ENCODE measurements around the gene PIK3R1. TPM values are rescaled to one million over a fixed set of nuclear protein-coding genes. Genes with fewer than 3 reads are reported as not detected.

Gene PIK3R1
- total and polyA plus RNA-seq, 2 experiments from 2014 or later, result 5.9 to 9.8 TPM

DNA sequence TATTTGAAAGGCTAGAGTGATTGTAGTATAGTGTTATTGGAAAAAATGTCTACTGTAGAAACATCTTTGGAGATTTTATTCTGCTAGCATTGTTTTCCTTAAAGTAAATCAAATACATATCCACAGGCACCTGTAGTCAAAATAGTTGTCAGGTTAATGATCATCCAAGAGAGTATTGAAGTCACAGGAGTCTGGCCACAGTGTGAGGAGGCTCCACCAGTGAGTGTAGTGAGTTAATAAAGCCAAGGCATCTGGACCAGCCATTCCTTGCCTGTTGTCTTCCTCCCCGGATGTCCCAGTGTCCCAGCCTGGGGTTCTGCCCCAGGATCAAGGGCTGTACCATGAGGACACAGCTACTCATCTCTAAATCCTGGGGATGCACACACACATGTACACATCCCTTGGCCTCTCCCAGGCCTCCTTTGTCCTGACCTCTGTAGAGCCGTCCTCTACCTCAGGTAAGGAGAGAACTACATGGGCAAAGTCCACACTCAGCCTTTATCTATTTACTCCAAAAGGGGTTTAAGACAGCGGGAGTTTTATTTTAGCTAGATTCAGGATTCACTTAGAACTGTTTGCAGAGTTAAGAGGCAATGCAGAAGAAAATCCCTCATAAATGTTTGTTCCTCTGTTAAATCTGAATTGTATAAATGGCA is 3.7 kb downstream of the PIK3R1 start:
- peaks cover 42% of the 10 kb centered on the region for H3K79me2 ChIP-seq (replicated peaks; ENCODE audit: insufficient read depth)
- TF ChIP-seq EZH2phosphoT487 (IDR thresholded peaks at IDR 0.05; ENCODE audit: unreplicated experiment) (no peak), STAT1 (IDR thresholded peaks at IDR 0.05; ENCODE audit: unreplicated experiment) (no peak), ZNF331 (CRISPR knock-in tag; IDR thresholded peaks at IDR 0.05; ENCODE audit: low read depth) (no peak), CREB1 (CRISPR knock-in tag; IDR thresholded peaks at IDR 0.05; ENCODE audit: low read depth) (no peak), EZH2 (IDR thresholded peaks at IDR 0.05; ENCODE audit: low read depth, unreplicated experiment) (no peak), JUNB (IDR thresholded peaks at IDR 0.05; ENCODE audit: unreplicated experiment) (no peak), NANOG (IDR thresholded peaks at IDR 0.05; ENCODE audit: borderline replicate concordance) (no peak), POLR2AphosphoS5 (IDR thresholded peaks at IDR 0.05; ENCODE audit: low read depth) (no peak), ZNF114 (CRISPR knock-in tag; IDR thresholded peaks at IDR 0.05) (no peak)
- TF ChIP-seq, protein P1, sequence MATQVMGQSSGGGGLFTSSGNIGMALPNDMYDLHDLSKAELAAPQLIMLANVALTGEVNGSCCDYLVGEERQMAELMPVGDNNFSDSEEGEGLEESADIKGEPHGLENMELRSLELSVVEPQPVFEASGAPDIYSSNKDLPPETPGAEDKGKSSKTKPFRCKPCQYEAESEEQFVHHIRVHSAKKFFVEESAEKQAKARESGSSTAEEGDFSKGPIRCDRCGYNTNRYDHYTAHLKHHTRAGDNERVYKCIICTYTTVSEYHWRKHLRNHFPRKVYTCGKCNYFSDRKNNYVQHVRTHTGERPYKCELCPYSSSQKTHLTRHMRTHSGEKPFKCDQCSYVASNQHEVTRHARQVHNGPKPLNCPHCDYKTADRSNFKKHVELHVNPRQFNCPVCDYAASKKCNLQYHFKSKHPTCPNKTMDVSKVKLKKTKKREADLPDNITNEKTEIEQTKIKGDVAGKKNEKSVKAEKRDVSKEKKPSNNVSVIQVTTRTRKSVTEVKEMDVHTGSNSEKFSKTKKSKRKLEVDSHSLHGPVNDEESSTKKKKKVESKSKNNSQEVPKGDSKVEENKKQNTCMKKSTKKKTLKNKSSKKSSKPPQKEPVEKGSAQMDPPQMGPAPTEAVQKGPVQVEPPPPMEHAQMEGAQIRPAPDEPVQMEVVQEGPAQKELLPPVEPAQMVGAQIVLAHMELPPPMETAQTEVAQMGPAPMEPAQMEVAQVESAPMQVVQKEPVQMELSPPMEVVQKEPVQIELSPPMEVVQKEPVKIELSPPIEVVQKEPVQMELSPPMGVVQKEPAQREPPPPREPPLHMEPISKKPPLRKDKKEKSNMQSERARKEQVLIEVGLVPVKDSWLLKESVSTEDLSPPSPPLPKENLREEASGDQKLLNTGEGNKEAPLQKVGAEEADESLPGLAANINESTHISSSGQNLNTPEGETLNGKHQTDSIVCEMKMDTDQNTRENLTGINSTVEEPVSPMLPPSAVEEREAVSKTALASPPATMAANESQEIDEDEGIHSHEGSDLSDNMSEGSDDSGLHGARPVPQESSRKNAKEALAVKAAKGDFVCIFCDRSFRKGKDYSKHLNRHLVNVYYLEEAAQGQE (IDR thresholded peaks at IDR 0.05; ENCODE audit: unreplicated experiment), result no peak
- TF ChIP-seq, protein P2, sequence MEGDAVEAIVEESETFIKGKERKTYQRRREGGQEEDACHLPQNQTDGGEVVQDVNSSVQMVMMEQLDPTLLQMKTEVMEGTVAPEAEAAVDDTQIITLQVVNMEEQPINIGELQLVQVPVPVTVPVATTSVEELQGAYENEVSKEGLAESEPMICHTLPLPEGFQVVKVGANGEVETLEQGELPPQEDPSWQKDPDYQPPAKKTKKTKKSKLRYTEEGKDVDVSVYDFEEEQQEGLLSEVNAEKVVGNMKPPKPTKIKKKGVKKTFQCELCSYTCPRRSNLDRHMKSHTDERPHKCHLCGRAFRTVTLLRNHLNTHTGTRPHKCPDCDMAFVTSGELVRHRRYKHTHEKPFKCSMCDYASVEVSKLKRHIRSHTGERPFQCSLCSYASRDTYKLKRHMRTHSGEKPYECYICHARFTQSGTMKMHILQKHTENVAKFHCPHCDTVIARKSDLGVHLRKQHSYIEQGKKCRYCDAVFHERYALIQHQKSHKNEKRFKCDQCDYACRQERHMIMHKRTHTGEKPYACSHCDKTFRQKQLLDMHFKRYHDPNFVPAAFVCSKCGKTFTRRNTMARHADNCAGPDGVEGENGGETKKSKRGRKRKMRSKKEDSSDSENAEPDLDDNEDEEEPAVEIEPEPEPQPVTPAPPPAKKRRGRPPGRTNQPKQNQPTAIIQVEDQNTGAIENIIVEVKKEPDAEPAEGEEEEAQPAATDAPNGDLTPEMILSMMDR (conservative IDR thresholded peaks at IDR 0.05; ENCODE audit: low read depth in 2 of 2), result no peak
- TF ChIP-seq, protein P3, sequence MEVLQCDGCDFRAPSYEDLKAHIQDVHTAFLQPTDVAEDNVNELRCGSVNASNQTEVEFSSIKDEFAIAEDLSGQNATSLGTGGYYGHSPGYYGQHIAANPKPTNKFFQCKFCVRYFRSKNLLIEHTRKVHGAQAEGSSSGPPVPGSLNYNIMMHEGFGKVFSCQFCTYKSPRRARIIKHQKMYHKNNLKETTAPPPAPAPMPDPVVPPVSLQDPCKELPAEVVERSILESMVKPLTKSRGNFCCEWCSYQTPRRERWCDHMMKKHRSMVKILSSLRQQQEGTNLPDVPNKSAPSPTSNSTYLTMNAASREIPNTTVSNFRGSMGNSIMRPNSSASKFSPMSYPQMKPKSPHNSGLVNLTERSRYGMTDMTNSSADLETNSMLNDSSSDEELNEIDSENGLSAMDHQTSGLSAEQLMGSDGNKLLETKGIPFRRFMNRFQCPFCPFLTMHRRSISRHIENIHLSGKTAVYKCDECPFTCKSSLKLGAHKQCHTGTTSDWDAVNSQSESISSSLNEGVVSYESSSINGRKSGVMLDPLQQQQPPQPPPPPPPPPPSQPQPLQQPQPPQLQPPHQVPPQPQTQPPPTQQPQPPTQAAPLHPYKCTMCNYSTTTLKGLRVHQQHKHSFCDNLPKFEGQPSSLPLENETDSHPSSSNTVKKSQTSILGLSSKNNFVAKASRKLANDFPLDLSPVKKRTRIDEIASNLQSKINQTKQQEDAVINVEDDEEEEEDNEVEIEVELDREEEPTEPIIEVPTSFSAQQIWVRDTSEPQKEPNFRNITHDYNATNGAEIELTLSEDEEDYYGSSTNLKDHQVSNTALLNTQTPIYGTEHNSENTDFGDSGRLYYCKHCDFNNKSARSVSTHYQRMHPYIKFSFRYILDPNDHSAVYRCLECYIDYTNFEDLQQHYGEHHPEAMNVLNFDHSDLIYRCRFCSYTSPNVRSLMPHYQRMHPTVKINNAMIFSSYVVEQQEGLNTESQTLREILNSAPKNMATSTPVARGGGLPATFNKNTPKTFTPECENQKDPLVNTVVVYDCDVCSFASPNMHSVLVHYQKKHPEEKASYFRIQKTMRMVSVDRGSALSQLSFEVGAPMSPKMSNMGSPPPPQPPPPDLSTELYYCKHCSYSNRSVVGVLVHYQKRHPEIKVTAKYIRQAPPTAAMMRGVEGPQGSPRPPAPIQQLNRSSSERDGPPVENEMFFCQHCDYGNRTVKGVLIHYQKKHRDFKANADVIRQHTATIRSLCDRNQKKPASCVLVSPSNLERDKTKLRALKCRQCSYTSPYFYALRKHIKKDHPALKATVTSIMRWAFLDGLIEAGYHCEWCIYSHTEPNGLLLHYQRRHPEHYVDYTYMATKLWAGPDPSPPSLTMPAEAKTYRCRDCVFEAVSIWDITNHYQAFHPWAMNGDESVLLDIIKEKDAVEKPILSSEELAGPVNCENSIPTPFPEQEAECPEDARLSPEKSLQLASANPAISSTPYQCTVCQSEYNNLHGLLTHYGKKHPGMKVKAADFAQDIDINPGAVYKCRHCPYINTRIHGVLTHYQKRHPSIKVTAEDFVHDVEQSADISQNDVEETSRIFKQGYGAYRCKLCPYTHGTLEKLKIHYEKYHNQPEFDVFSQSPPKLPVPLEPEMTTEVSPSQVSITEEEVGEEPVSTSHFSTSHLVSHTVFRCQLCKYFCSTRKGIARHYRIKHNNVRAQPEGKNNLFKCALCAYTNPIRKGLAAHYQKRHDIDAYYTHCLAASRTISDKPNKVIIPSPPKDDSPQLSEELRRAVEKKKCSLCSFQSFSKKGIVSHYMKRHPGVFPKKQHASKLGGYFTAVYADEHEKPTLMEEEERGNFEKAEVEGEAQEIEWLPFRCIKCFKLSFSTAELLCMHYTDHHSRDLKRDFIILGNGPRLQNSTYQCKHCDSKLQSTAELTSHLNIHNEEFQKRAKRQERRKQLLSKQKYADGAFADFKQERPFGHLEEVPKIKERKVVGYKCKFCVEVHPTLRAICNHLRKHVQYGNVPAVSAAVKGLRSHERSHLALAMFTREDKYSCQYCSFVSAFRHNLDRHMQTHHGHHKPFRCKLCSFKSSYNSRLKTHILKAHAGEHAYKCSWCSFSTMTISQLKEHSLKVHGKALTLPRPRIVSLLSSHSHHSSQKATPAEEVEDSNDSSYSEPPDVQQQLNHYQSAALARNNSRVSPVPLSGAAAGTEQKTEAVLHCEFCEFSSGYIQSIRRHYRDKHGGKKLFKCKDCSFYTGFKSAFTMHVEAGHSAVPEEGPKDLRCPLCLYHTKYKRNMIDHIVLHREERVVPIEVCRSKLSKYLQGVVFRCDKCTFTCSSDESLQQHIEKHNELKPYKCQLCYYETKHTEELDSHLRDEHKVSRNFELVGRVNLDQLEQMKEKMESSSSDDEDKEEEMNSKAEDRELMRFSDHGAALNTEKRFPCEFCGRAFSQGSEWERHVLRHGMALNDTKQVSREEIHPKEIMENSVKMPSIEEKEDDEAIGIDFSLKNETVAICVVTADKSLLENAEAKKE (CRISPR knock-in tag; IDR thresholded peaks at IDR 0.05), result no peak
- TF ChIP-seq, protein P4, sequence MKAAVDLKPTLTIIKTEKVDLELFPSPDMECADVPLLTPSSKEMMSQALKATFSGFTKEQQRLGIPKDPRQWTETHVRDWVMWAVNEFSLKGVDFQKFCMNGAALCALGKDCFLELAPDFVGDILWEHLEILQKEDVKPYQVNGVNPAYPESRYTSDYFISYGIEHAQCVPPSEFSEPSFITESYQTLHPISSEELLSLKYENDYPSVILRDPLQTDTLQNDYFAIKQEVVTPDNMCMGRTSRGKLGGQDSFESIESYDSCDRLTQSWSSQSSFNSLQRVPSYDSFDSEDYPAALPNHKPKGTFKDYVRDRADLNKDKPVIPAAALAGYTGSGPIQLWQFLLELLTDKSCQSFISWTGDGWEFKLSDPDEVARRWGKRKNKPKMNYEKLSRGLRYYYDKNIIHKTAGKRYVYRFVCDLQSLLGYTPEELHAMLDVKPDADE (IDR thresholded peaks at IDR 0.05), result no peak
- no peaks in the 10 kb centered on the region for H3K36me3 ChIP-seq (ENCODE audit: insufficient read depth)
- H3K4me2 ChIP-seq, result no peak overlapping the region
- Mint-ChIP-seq H3K4me1 (peaks cover 14% of the 10 kb centered on the region), H3K36me3 (ENCODE audit: low read depth) (no peaks in the 10 kb centered on the region; the same call in 2 of the 3 replicates), H3K4me3 (no peak overlapping the region), H3K27ac (no peak overlapping the region), H3K27me3 (ENCODE audit: insufficient read depth, low read depth, poor library complexity) (peaks cover 28% of the 10 kb centered on the region), H3K9me3 (peaks cover 3% of the 10 kb centered on the region; the same call in 2 of the 3 replicates)
- H3K27me3 ChIP-seq (ENCODE audit: insufficient read depth), result peaks cover 47% of the 10 kb centered on the region
- H3K27ac ChIP-seq (ENCODE audit: low read depth), result no peak overlapping the region
- no peak for DNase-seq (ENCODE audit: low spot score)
- no peaks in the 10 kb centered on the region for H3F3A ChIP-seq (replicated peaks; ENCODE audit: low read depth)
- no peak overlapping the region for H2AFZ ChIP-seq
- no peak overlapping the region for H3K4me3 ChIP-seq
- peaks cover 11% of the 10 kb centered on the region for H3K4me1 ChIP-seq (ENCODE audit: insufficient read depth)
- ATAC-seq, result no peak
- no peaks in the 10 kb centered on the region for H3K9me2 ChIP-seq (ENCODE audit: insufficient read depth)
- H4K20me1 ChIP-seq (replicated peaks; ENCODE audit: insufficient read depth), result peaks cover 39% of the 10 kb centered on the region
